K562 (cell line): Measurements from ENCODE around the gene CRIP1. TPM values are rescaled to one million over a fixed set of nuclear protein-coding genes. Genes with fewer than 3 reads are reported as not detected.

Source experiments
- ATAC-seq: fragments of 200-7000 bp; cut with Tn5 transposase; 3 replicates; pipeline ENCODE4 v1.9.1; 2020; ENCODE audit warnings: moderate library complexity
- BruUV-seq: library from RNA; stranded (reverse); fragments of 400-500 nt; replicated peaks from 2 replicates; lab custom pipeline; 2021; lab: Mats Ljungman, UMichigan
- CTCF ChIA-PET: fragments of 300-600 bp; formaldehyde crosslinking; extraction: SDS; loops from one replicate; lab custom pipeline; 2021; ENCODE audit warnings: low intra/inter-chr PET ratio; lab: Yijun Ruan, JAX
- POLR2A ChIA-PET: fragments of 300-600, 350-650 bp; sonication (Branson Sonifier 250); formaldehyde crosslinking; extraction: SDS; loops from one replicate; lab custom pipeline; 2021; ENCODE audit warnings: antibody characterized with exemption, inconsistent platforms; lab: Yijun Ruan, JAX
- DNase-seq, 4 experiments: peaks; one replicate each; pipeline versions ENCODE4 v3.0.0 to v3.0.0-alpha.2; 2011 to 2018; ENCODE audit warnings: low spot score in 3 of 4, mixed read lengths in 3 of 4; ENCODE audit errors: extremely low read depth in 1 of 4
- FAIRE-seq: peaks from 2 replicates; lab custom pipeline; 2011; peaks lifted over from hg19 to GRCh38; lab: Jason Lieb, UNC
- H2AFZ ChIP-seq: 2 replicates; pipeline ENCODE4 v1.6.0; 2011; ENCODE audit warnings: low read depth, low read length, control low read depth, inconsistent platforms
- H3K27ac ChIP-seq: fragments of 200-600 bp; 3 replicates; pipeline ENCODE4 v1.8.0; 2011; ENCODE audit warnings: low read depth, mild to moderate bottlenecking, control low read depth, inconsistent platforms, low read length, moderate library complexity, mixed read lengths; ENCODE audit errors: extremely low read depth
- H3K27me3 ChIP-seq, 2 experiments: fragments of 300-600 bp in 1 of 2; 2 replicates in 1 of 2; 3 replicates in 1 of 2; pipeline versions ENCODE4 v1.6.0 to v1.8.0; 2011; ENCODE audit warnings: inconsistent platforms in 2 of 2, low read length in 2 of 2, mild to moderate bottlenecking in 1 of 2, mixed read lengths in 1 of 2, moderate library complexity in 1 of 2; ENCODE audit not compliant: control insufficient read depth in 2 of 2, insufficient read depth in 2 of 2
- H3K36me3 ChIP-seq: fragments of 300-600 bp; 3 replicates; pipeline ENCODE4 v1.8.0; 2011; ENCODE audit warnings: mild to moderate bottlenecking, low read length, inconsistent platforms; ENCODE audit not compliant: control insufficient read depth, insufficient read depth
- H3K4me1 ChIP-seq, 2 experiments: fragments of 200-600 bp in 1 of 2; replicated peaks in 1 of 2; 2 replicates in 1 of 2; 3 replicates in 1 of 2; pipeline versions ENCODE4 v1.5.1 to v1.8.0; 2011; ENCODE audit warnings: inconsistent platforms in 2 of 2, low read length in 2 of 2, mild to moderate bottlenecking in 1 of 2, mixed read lengths in 1 of 2, moderate library complexity in 1 of 2; ENCODE audit not compliant: control insufficient read depth in 2 of 2, insufficient read depth in 2 of 2
- H3K4me2 ChIP-seq: 2 replicates; pipeline ENCODE4 v1.6.1; 2011; ENCODE audit warnings: low read length, control low read depth, inconsistent platforms, mixed read lengths; ENCODE audit not compliant: insufficient read depth
- H3K4me3 ChIP-seq: fragments of 200-600 bp; sonication (generic), shearing (Covaris generic); 2 replicates; pipeline ENCODE4 v1.5.1; 2016; ENCODE audit warnings: control low read depth, inconsistent platforms
- H3K79me2 ChIP-seq: fragments of 200-600 bp; 3 replicates; pipeline ENCODE4 v1.8.0; 2011; ENCODE audit warnings: low read length, inconsistent platforms; ENCODE audit not compliant: control insufficient read depth, insufficient read depth
- H3K9ac ChIP-seq, 2 experiments: 2 replicates each; pipeline versions ENCODE4 v1.6.0 to v1.6.1; 2011; ENCODE audit warnings: low read depth in 2 of 2, low read length in 2 of 2, control low read depth in 1 of 2, inconsistent platforms in 1 of 2, mild to moderate bottlenecking in 1 of 2, mixed read lengths in 1 of 2; ENCODE audit not compliant: insufficient read depth in 1 of 2
- H3K9me1 ChIP-seq: one replicate; pipeline ENCODE4 v1.6.0; 2011; ENCODE audit warnings: inconsistent platforms, mild to moderate bottlenecking, low read length, moderate library complexity; ENCODE audit not compliant: control insufficient read depth, insufficient read depth
- H3K9me3 ChIP-seq: replicated peaks from 2 replicates; pipeline ENCODE4 v1.5.1; 2011; ENCODE audit warnings: low read depth, low read length, inconsistent platforms; ENCODE audit not compliant: control insufficient read depth, insufficient read depth
- H4K20me1 ChIP-seq: replicated peaks from 2 replicates; pipeline ENCODE4 v1.6.1; 2011; ENCODE audit warnings: low read length, inconsistent platforms, mixed read lengths; ENCODE audit not compliant: control insufficient read depth, insufficient read depth
- BRF2 ChIP-seq: IDR thresholded peaks from 3 replicates; pipeline ENCODE4 v1.6.1; 2011; ENCODE audit warnings: borderline replicate concordance, mild to moderate bottlenecking; ENCODE audit not compliant: insufficient read length, insufficient read depth
- CGGBP1 ChIP-seq: fragments of 250-450 bp; sonication (Bioruptor Pico); IDR thresholded peaks from 2 replicates; pipeline ENCODE4 v1.9.0; 2021; ENCODE audit warnings: mild to moderate bottlenecking
- MTA1 ChIP-seq: fragments of 450-650 bp; IDR thresholded peaks from 2 replicates; pipeline ENCODE4 v1.6.1; 2017; ENCODE audit warnings: borderline replicate concordance
- NCOA1 ChIP-seq: fragments of 450-650 bp; IDR thresholded peaks from 2 replicates; pipeline ENCODE4 v1.6.1; 2016; ENCODE audit warnings: low read depth
- PHF21A ChIP-seq: fragments of 450-650 bp; IDR thresholded peaks from 2 replicates; pipeline ENCODE4 v1.6.1; 2017; ENCODE audit warnings: low read depth, borderline replicate concordance
- RFX1 ChIP-seq: fragments of 450-650 bp; IDR thresholded peaks from 2 replicates; pipeline ENCODE4 v1.6.1; 2016; ENCODE audit warnings: mild to moderate bottlenecking, moderate library complexity
- SMARCA5 ChIP-seq: fragments of 450-650 bp; IDR thresholded peaks from 2 replicates; pipeline ENCODE4 v1.6.1; 2016
- SRSF9 ChIP-seq: fragments of 200-400 bp; formaldehyde crosslinking; IDR thresholded peaks from 2 replicates; pipeline ENCODE4 v1.6.1; 2017; ENCODE audit warnings: low read depth, low read length, borderline replicate concordance
- TAF7 ChIP-seq: fragments of 450-650 bp; IDR thresholded peaks from 2 replicates; pipeline ENCODE4 v1.6.1; 2016; ENCODE audit warnings: missing genetic modification characterization, missing compliant biosample characterization
- TSHZ1 ChIP-seq: fragments of 250-450 bp; sonication (Bioruptor Pico); IDR thresholded peaks from 2 replicates; pipeline ENCODE4 v1.4.0; 2020; ENCODE audit warnings: mild to moderate bottlenecking, moderate library complexity
- ZBTB8A ChIP-seq: fragments of 450-650 bp; IDR thresholded peaks from 2 replicates; pipeline ENCODE4 v1.6.1; 2018; ENCODE audit warnings: mild to moderate bottlenecking, moderate library complexity; ENCODE audit not compliant: partially characterized antibody
- ZFX ChIP-seq: sonication (generic); formaldehyde crosslinking; IDR thresholded peaks from 2 replicates; pipeline ENCODE4 v1.8.0; 2022; ENCODE audit warnings: mild to moderate bottlenecking, missing genetic modification reagents, moderate library complexity
- ZNF12 ChIP-seq: sonication (generic); formaldehyde crosslinking; IDR thresholded peaks from 2 replicates; pipeline ENCODE4 v1.4.0; 2020; ENCODE audit warnings: mild to moderate bottlenecking, missing genetic modification reagents
- ZNF140 ChIP-seq: fragments of 250-450 bp; sonication (Bioruptor Pico); IDR thresholded peaks from 2 replicates; pipeline ENCODE4 v1.8.0; 2021; ENCODE audit warnings: moderate library complexity, mild to moderate bottlenecking, inconsistent platforms
- WGBS: fragments of 100-300 bp; shearing (Covaris generic); methylation state at CpG from one replicate; pipeline ENCODE4 v1.1.6; 2016; ENCODE audit warnings: low coverage, mixed read lengths; ENCODE audit not compliant: insufficient coverage; ENCODE audit errors: missing lambda C conversion rate; 5-methylcytosine and 5-hydroxymethylcytosine counted together
- in situ Hi-C: fragments of 300-500 bp; cut with MboI; formaldehyde crosslinking; loops from 4 replicates; pipeline ENCODE4 v1.15.0; 2018; ENCODE audit warnings: inconsistent platforms, mixed read lengths
- intact Hi-C: fragments of 100-400 bp; cut with micrococcal nuclease; formaldehyde crosslinking; loops from 2 replicates; pipeline ENCODE4 v1.14.2; 2022
- polyA plus RNA-seq, 8 experiments: library from polyadenylated mRNA; depleted of rRNA in 4 of 8; stranded (reverse) in 5 of 8; unstranded in 3 of 8; fragments of >200 nt; fragmentation: Nextera tagmentation in 2 of 8; fragmentation: Illumina TruSeq in 1 of 8; extraction: Ambion mirVana in 2 of 8; extraction: Trizol in 1 of 8; gene quantifications; 2 replicates each; pipeline versions ENCODE4 v1.2.1 to v1.2.3, GENCODE V29; 2011 to 2014; ENCODE audit warnings: inconsistent platforms in 1 of 8, missing spikeins in 1 of 8
- total RNA-seq, 7 experiments: library from RNA; depleted of rRNA in 6 of 7; stranded (reverse); fragments of >200 nt in 6 of 7; fragmentation: Illumina TruSeq in 2 of 7; extraction: Trizol in 2 of 7; gene quantifications; 2 replicates each; pipeline versions ENCODE4 v1.2.1 to v1.2.3, GENCODE V29; 2011 to 2021; ENCODE audit warnings: low replicate concordance in 1 of 7

CRIP1 gene
- total and polyA plus RNA-seq, 9 of the 15 experiments (the other 6 are each of a cell fraction or from before 2014, with no cell fraction given), result 0.11 to 0.58 (median 0.14) TPM; not detected in 6

- Histone ChIP-seq H3K36me3 (peaks cover 80% of the 10 kb centered on the region; the same call in 2 of the 3 replicates), H3K4me3 (no peak overlapping the region), H3K79me2 (no peaks in the 10 kb centered on the region), H4K20me1 (no peaks in the 10 kb centered on the region), H3K4me2 (no peak overlapping the region), H3K9me1 (no peaks in the 10 kb centered on the region), H3K27me3 (no peaks in the 10 kb centered on the region), H2AFZ (no peak overlapping the region), H3K4me1 (peaks cover 0 to 28% of the 10 kb centered on the region in 2 experiments; a peak in 2 of 5 replicates), H3K27ac (no peak overlapping the region), H3K9ac (no peak overlapping the region), H3K9me3 (no peaks in the 10 kb centered on the region)
- no peak for FAIRE-seq
- 99% methylated on average over 25 of the region's 33 CpGs for WGBS
- BruUV-seq, result no TSS peak
- no peak for TF ChIP-seq TSHZ1 (CRISPR knock-in tag)
- no peak for TF ChIP-seq ZNF12 (CRISPR knock-in tag)
- TF ChIP-seq MTA1, result no peak
- no peak for TF ChIP-seq NCOA1
- no peak for TF ChIP-seq CGGBP1 (CRISPR knock-in tag)
- no peak for TF ChIP-seq PHF21A
- no peak for TF ChIP-seq RFX1
- TF ChIP-seq SRSF9, result no peak
- TF ChIP-seq ZBTB8A, result no peak
- no peak for TF ChIP-seq BRF2
- TF ChIP-seq ZFX, result no peak
- no peak for TF ChIP-seq SMARCA5
- TF ChIP-seq TAF7 (tag), result no peak
- TF ChIP-seq ZNF140 (CRISPR knock-in tag), result no peak
- intact Hi-C loops, result no loop called here
- in situ Hi-C loops, result no loop called here
- ChIA-PET CTCF (no interaction called here), POLR2A (no interaction called here)
- DNase-seq, result no peak
- ATAC-seq, result no peak
Observed at GRCh38 chr14:105464501-105464900, 22.2 kb upstream of the CRIP1 start.
